Keratinocyte (primary cell): Measurements from ENCODE around the gene PRDX5.

ENCODE experiments used
- CTCF ChIP-seq, 3 experiments: IDR thresholded peaks in 1 of 3; conservative IDR thresholded peaks in 1 of 3; optimal IDR thresholded peaks in 1 of 3; 2 replicates in 2 of 3; 3 replicates in 1 of 3; pipeline versions ENCODE3 to v1.5.1; 2011; ENCODE audit warnings: low read length in 3 of 3, mild to moderate bottlenecking in 3 of 3, moderate library complexity in 2 of 3, control low read depth in 1 of 3, inconsistent platforms in 1 of 3; ENCODE audit not compliant: insufficient read depth in 2 of 3; ENCODE audit errors: extremely low read depth in 1 of 3
- EZH2 ChIP-seq: IDR thresholded peaks from one replicate; pipeline ENCODE4 v1.6.1; 2012; ENCODE audit warnings: inconsistent platforms, mild to moderate bottlenecking, low read length, moderate library complexity

- no peak for TF ChIP-seq CTCF (optimal IDR thresholded peaks at IDR 0.05 in 1 of 3, IDR thresholded peaks at IDR 0.05 in 1 of 3, conservative IDR thresholded peaks at IDR 0.05 in 1 of 3; ENCODE audit: extremely low read depth in 1 of 3, insufficient read depth in 2 of 3, low read length in 3 of 3)
- no peak for TF ChIP-seq EZH2
Observed at GRCh38 chr11:64327375-64327774, 9.5 kb downstream of the PRDX5 start.
